OCI-LY7 (cell line): Measurements from ENCODE around the gene TRPC1. TPM values are rescaled to one million over a fixed set of nuclear protein-coding genes. Genes with fewer than 3 reads are reported as not detected.

Experiments used
- BruUV-seq: library from RNA; stranded (reverse); fragments of 400-500 nt; replicated peaks from 2 replicates; lab custom pipeline; 2021; lab: Mats Ljungman, UMichigan
- CTCF ChIA-PET: fragments of 300-600 bp; sonication (Branson Sonifier 250); formaldehyde crosslinking; loops from one replicate; lab custom pipeline; 2022; ENCODE audit warnings: antibody characterized with exemption; ENCODE audit not compliant: unreplicated experiment; lab: Charles Lee
- POLR2A ChIA-PET: fragments of 300-600 bp; sonication (Branson Sonifier 250); formaldehyde crosslinking; loops from one replicate; lab custom pipeline; 2022; ENCODE audit warnings: antibody characterized with exemption; lab: Charles Lee
- DNase-seq: peaks from one replicate; pipeline ENCODE4 v3.0.0-alpha.2; 2015; ENCODE audit warnings: low spot score
- H2AFZ ChIP-seq: fragments of 200-600 bp; sonication (generic), shearing (Covaris generic); 2 replicates; pipeline ENCODE4 v1.6.1; 2014; ENCODE audit warnings: mild to moderate bottlenecking, antibody characterized with exemption, low read length, moderate library complexity
- H3K27ac ChIP-seq: fragments of 200-600 bp; sonication (generic); 2 replicates; pipeline ENCODE4 v1.5.1; 2014; ENCODE audit warnings: mixed run types, low read depth, mild to moderate bottlenecking, moderate library complexity, low read length, inconsistent platforms; ENCODE audit not compliant: poor library complexity, severe bottlenecking
- H3K36me3 ChIP-seq: fragments of 200-600 bp; sonication (generic); 2 replicates; pipeline ENCODE4 v1.6.1; 2014; ENCODE audit warnings: mild to moderate bottlenecking, antibody characterized with exemption, low read length, moderate library complexity, mixed read lengths; ENCODE audit not compliant: insufficient read depth
- H3K4me1 ChIP-seq: fragments of 200-600 bp; sonication (generic); 2 replicates; pipeline ENCODE4 v1.5.1; 2014; ENCODE audit warnings: mild to moderate bottlenecking, low read length; ENCODE audit not compliant: insufficient read depth, poor library complexity, severe bottlenecking
- H3K4me2 ChIP-seq: fragments of 200-600 bp; sonication (generic); 2 replicates; pipeline ENCODE4 v1.6.1; 2014; ENCODE audit warnings: mild to moderate bottlenecking, low read length
- H3K4me3 ChIP-seq: fragments of 200-600 bp; sonication (generic); 2 replicates; pipeline ENCODE4 v1.5.1; 2014; ENCODE audit warnings: mild to moderate bottlenecking, low read depth, low read length; ENCODE audit not compliant: poor library complexity, severe bottlenecking
- H3K79me2 ChIP-seq: fragments of 200-600 bp; sonication (generic); 2 replicates; pipeline ENCODE4 v1.6.1; 2016; ENCODE audit warnings: low read depth, mild to moderate bottlenecking, low read length, moderate library complexity, mixed read lengths; ENCODE audit not compliant: insufficient read depth
- H3K9me2 ChIP-seq: fragments of 200-600 bp; sonication (generic); 2 replicates; pipeline ENCODE4 v1.6.1; 2016; ENCODE audit warnings: mild to moderate bottlenecking, low read length, mixed read lengths; ENCODE audit not compliant: insufficient read depth
- H3K9me3 ChIP-seq: fragments of 200-600 bp; sonication (generic); 2 replicates; pipeline ENCODE4 v1.6.1; 2014; ENCODE audit warnings: mild to moderate bottlenecking, mixed run types, low read length, mixed read lengths
- H4K20me1 ChIP-seq: fragments of 200-600 bp; sonication (generic); 2 replicates; pipeline ENCODE4 v1.6.1; 2014; ENCODE audit warnings: mild to moderate bottlenecking, antibody characterized with exemption, low read length, moderate library complexity, mixed read lengths; ENCODE audit not compliant: insufficient read depth
- CTCF ChIP-seq: fragments of 200-600 bp; sonication (generic); conservative IDR thresholded peaks from 2 replicates; pipeline ENCODE4 v1.5.1; 2014; ENCODE audit warnings: mild to moderate bottlenecking, antibody characterized with exemption, low read length, moderate library complexity, mixed read lengths
- EZH2phosphoT487 ChIP-seq: fragments of 200-600 bp; sonication (generic); IDR thresholded peaks from 2 replicates; pipeline ENCODE4 v1.6.1; 2018; ENCODE audit warnings: low read depth, borderline replicate concordance, mild to moderate bottlenecking, mixed run types, antibody characterized with exemption, low read length, moderate library complexity, mixed read lengths
- intact Hi-C: fragments of 100-400 bp; cut with micrococcal nuclease; formaldehyde crosslinking; loops from one replicate; pipeline ENCODE4 v1.10.0; 2022; ENCODE audit not compliant: unreplicated experiment
- total RNA-seq, 2 experiments: library from RNA; depleted of rRNA in 1 of 2; stranded (reverse); fragments of >200 nt in 1 of 2; shearing (Covaris generic) in 1 of 2; gene quantifications; 2 replicates each; pipeline ENCODE4 v1.2.3, GENCODE V29; 2014 to 2022

TRPC1 gene
- total RNA-seq, 2 experiments from 2014 or later: 0.60 to 0.74 TPM

GRCh38 chr3:142680710-142681109, 43.1 kb upstream of the TRPC1 start:
- ChIA-PET CTCF (no interaction called here), POLR2A (interaction anchor here (0.5 kb wide), 2 partner anchors 75 to 813 kb away, joined by 3 to 4 read pairs; no protein-coding TSS in a partner anchor)
- intact Hi-C loops: no loop called here
- no peak for DNase-seq
- BruUV-seq: no TSS peak
- no peaks in the 10 kb centered on the region for H3K36me3 ChIP-seq
- H3K4me2 ChIP-seq: no peak overlapping the region
- H3K9me2 ChIP-seq: no peaks in the 10 kb centered on the region
- H3K4me3 ChIP-seq: no peak overlapping the region
- no peak overlapping the region for H2AFZ ChIP-seq
- H4K20me1 ChIP-seq: no peaks in the 10 kb centered on the region
- no peak overlapping the region for H3K27ac ChIP-seq
- TF ChIP-seq EZH2phosphoT487 (no peak), CTCF (no peak)
- H3K79me2 ChIP-seq: no peaks in the 10 kb centered on the region
- no peaks in the 10 kb centered on the region for H3K9me3 ChIP-seq
- H3K4me1 ChIP-seq: no peaks in the 10 kb centered on the region

DNA sequence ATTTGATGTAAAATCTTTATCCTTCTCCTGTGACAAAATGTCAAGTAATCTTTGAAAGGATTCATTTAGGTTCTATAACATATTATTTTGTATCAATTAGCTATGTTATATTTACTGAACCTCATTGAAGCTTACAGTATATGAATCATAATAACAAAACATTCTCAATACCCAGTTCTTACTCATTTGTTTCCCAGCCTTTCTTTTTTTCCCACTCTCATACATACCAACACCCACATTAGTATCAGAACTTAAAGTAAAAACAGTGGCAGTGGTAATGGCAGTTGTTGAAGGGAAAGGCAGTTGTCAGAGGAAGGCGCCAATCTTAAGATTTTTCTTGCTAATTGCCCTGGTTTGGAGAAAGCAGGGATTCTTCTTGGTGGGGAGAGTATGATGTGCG, 33.2 kb upstream of the TRPC1 start:
- ChIA-PET CTCF (no interaction called here), POLR2A (no interaction called here)
- Histone ChIP-seq H3K36me3 (no peaks in the 10 kb centered on the region), H3K4me1 (no peaks in the 10 kb centered on the region), H4K20me1 (no peaks in the 10 kb centered on the region), H3K4me2 (no peak overlapping the region), H2AFZ (no peak overlapping the region), H3K79me2 (no peaks in the 10 kb centered on the region), H3K4me3 (no peak overlapping the region), H3K9me2 (no peaks in the 10 kb centered on the region), H3K9me3 (no peaks in the 10 kb centered on the region), H3K27ac (no peak overlapping the region)
- intact Hi-C loops: no loop called here
- no TSS peak for BruUV-seq
- no peak for DNase-seq
- TF ChIP-seq EZH2phosphoT487: no peak
- no peak for TF ChIP-seq CTCF

DNA sequence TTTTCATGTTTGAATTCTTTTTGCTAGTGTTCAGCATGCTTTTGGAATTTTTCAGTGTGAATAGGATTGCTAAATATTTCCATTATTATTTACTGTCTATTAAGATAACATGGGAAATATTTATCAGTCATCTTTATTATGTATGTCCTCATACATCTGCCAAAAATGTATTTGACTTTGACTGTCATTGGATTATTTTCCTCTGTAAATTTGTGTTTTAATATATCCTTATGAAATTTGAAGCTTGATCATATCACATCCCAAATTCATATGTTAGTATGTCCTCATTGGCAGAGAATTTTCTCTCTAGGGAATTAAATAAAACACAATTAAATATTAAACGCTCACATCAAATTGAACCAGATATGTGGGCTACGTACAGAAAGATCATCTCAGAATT, 32.3 kb upstream of the TRPC1 start:
- Histone ChIP-seq H3K4me2 (no peak overlapping the region), H3K36me3 (no peaks in the 10 kb centered on the region), H3K9me3 (no peaks in the 10 kb centered on the region), H3K9me2 (no peaks in the 10 kb centered on the region), H4K20me1 (no peaks in the 10 kb centered on the region), H3K4me1 (no peaks in the 10 kb centered on the region), H3K79me2 (no peaks in the 10 kb centered on the region), H2AFZ (no peak overlapping the region), H3K27ac (no peak overlapping the region), H3K4me3 (no peak overlapping the region)
- no peak for DNase-seq
- ChIA-PET CTCF (no interaction called here), POLR2A (interaction anchor here (0.6 kb wide), 1 partner anchor 1502 kb away, joined by 3 read pairs; no protein-coding TSS in a partner anchor)
- no peak for TF ChIP-seq CTCF
- no peak for TF ChIP-seq EZH2phosphoT487
- no TSS peak for BruUV-seq
- intact Hi-C loops: no loop called here
